HG03025 (cell line): ENCODE data around the gene GTF3C2.
"Not testable (repeated sequence)": the region's sequence is repeated elsewhere in the genome, so short reads cannot be mapped to it uniquely, and the experiment has no call there.

Experiments used
- ATAC-seq: cut with Tn5 transposase; IDR thresholded peaks from one replicate; pipeline ENCODE4 v1.9.1; 2021; ENCODE audit warnings: mild to moderate bottlenecking, moderate library complexity; ENCODE audit not compliant: unreplicated experiment, low FRiP score

The GTF3C2 gene

DNA sequence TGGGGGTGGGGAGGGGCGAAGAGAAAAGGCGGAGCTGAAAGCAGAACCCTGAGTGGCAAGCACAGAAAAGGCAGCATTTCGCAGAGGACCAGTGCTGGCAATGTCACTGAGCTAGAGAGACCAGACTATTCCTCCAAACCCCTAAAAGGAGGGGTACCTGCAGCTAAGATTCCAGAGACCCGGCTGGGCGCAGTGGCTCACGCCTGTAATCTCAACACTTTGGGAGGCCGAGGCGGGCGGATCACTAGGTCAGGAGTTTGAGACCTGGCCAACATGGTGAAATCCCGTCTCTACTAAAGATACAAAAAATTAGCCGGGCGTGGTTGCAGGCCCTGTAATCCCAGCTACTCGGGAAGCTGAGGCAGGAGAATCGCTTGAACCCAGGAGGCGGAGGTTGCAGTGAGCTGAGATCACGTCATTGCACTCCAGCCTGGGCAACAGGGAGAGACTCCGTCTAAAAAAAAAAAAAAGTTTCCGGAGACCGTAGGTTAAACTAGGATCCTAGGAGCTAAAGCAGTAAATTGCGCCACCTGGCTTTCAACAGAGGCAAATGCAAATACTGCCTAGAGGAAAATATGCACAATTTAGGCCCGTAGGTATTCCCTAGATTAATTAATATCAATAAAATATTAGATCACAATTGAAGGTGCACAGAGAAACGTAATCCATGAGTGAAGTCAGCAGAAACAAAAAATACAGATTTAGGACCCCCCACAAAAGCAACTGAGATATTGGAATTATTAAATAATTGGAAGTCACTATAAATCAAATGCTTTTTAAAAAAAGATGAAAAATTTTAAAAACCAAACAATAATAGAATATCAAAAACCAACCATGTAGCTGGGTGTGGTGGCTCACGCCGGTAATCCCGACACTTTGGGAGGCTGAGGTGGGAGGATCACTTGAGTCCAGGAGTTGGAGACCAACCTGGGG is 53.2 kb downstream of the GTF3C2 start:
- no peak for ATAC-seq

DNA sequence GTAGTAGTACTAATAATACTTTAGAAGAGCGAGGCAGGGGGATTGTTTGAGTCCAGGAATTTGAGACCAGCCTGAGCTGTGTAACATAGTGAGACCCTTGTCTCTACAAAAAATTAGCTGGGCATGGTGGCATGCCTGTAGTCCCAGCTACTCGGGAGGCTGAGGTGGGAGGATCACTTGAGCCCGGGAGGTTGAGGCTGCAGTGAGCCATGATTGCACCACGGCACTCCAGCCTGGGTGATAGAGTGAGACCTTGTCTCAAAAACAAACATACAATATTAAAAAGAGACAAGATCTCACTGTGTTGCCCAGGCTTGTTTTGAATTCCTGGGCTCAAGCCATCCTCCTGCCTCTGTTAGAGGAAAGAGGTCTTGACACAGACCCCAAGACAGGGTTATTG is 56.0 kb downstream of the GTF3C2 start:
- ATAC-seq = not testable (repeated sequence)

DNA sequence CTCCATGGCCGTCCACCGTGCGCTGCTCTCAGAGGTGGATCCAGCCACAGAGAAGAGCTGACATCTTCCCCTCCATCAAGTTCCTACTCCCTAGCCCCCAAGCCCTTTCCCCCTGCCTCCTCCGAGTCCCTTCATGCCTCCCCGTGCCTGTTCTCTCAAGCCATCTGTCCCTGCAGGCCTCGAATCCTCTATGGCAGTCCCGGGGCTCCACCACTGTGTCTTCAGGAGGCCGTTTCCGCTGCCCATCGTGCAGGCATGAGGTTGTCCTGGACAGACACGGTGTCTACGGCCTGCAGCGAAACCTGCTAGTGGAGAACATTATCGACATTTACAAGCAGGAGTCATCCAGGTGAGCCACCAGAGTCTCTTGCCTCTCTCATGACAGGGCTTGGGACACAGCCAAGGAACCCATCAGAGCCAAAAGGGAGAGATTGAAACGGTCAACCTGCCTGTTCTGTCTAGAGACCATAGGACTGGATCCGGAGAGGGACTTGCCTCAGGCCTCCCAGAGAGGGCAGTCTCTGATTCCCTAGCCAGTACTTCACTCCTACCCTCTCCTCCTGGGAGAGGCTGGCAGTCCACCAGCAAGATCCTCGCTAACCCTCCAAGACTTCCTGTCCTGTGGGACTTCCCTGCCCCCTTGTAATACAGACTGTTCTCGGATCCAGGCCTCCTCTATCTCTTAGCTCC is 58.0 kb downstream of the GTF3C2 start:
- no peak for ATAC-seq

DNA sequence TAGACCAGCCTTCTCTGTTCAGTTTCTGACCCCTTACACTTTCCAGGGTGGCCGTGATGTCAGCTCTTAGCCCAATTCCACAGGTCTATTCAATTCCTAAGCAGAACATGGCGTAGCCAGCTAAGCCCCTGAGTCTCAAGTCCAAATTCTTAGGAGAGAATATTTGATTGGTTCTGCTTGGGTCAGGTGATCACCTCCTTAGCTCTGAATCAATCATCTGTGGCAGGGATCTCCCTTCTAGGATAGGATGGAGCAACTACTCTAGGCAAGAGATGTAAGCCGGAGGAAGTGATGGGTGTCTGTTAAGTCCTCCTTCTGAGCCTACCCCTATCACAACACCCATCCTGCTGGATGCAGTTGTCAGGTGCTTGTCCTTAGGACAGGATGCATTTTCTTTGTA is 59.4 kb downstream of the GTF3C2 start:
- ATAC-seq = no peak

DNA sequence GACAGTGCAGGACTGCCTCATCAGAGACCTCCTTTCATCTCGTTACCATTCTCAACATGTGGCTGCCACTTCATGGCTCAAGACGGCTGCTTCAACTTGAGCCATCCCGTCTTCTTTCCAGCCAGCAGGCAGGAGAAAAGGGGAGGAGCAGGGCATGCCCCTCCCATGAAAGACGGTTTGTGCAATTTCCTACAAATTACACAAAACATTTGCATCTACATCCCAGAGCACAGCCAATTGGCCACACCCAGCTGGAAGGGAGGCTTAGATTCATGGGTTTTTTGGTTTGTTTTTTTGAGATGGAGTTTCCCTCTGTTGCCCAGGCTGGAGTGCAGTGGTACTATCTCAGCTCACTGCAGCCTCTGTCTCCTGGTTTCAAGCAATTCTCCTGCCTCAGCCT is 60.1 kb downstream of the GTF3C2 start:
- ATAC-seq = no peak

DNA sequence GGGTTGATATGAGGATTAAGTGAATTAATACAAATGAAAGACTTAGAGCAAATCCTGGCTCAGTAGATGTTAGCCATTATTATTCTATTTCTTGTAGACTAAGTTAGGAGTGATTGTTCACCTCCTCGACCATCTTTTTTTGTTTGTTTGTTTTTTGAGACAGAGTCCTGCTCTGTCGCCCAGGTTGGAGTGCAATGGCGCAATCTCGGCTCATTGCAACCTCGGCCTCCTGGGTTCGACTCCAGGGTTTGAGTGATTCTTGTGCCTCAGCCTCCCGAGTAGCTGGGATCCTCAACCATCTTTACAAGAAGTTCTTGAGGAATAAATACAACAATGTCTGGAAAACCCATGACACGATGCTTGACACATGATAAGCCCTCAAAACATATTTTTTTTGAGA is 61.6 kb downstream of the GTF3C2 start:
- no peak for ATAC-seq

DNA sequence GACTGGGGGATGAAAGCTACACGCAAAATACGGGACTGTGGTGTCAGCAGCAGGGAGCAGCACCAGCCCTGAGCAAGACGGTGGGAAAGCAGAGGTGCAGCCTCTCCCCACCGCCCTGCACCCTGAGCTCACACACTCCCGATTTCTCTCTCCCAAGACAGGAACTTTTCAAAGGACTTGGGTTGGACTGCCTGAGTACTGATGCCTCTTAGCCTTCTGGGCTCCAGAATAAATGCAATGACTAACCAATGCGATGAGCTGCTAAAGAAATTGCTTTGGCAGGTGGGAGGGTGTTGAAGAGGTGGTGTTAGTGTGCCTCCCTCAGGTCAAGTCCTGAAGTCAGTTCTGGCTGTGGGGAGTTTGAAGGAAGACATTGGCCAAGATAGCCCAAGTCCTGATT is 64.7 kb downstream of the GTF3C2 start:
- no peak for ATAC-seq

DNA sequence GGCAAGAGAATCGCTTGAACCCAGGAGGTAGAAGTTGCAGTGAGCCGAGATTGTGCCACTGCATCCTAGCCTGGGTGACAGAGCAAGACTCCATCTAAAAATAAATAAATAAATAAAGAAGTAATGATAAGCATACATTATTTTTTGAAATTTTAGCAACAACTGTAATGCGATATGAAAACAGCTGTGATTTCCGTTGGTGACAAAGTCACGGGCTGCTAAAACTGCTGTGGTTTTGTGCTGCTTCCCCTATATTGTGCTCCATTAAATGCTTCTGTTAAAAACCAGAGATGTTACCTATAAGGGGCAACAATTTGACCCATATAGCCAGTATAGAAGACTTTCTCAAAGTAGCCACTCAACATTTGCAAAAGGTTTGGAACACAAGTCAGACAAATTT is 66.0 kb downstream of the GTF3C2 start:
- ATAC-seq = no peak

DNA sequence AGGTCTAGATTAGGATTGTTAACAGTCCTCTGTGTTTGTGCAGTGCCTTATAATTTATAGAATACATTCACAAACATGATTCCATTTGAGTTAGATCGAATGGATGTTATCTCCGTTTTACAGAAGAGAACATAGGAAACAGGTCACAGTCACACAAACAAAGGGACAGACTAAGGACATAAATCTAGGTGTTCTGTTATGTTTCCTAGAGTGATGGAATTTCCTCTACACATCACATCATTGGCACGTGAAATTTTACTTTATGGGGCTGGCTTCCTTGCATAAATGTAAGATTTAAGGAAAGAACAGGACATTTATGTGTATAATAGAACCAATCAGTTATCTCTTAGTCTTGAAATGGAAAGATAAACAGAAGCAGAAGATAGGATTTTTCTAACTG is 68.0 kb downstream of the GTF3C2 start:
- ATAC-seq = no peak

DNA sequence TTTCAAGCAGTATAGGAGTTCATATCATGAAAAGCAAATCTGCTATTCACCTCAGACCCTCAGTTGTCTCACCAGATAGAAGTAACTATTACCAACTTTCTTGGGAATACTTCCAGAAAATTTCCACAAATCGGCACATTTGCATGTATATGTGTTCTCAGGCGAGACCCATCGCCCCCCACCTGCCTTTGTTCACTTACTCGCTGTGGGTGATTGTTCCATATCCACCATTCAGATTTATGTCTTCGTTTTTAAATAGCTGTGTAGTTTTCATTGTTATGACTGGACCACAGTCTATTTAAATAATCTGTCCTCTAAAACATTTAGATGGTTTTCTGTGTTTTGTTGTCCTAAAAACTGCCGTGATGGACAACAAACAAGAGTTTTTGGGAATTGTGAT is 71.1 kb downstream of the GTF3C2 start:
- no peak for ATAC-seq

DNA sequence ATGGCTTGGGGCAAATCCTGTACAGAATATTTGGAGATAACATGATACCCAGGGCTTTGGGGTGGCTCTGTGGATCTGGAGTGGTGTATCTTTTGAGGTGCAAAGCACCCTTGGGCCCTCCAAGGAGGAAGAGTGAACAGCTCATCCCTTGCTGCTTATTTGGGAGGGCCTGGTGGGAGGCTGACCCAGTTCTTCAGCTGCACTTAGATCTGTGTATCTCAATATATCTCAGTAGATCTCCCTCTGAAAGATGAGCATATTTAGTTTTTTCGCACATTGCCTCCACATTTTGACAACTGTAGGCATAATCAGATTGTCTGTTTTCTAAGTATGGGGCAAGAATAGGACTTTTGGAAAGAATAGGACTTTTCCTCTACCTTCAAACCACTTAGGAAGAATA is 71.6 kb downstream of the GTF3C2 start:
- no peak for ATAC-seq

DNA sequence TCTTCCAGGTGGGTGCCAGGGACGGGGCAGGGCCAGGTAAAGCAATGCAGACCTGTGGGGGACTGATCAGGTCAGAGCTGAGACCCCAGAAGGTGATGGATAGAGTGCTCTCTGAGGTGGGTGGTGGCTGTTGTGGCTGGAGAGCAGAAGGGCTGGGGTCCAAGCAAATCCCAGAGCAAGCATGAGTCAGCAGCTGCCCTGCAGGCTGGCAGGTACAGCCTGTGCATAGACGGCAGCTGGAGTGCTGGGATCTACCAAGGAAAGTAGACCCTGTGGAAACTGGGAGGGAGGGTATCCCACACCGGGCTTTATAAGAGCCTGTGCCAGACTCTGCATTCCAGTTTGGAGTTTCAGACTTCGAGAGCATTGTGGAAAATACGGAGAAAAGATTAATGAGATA is 73.7 kb downstream of the GTF3C2 start:
- no peak for ATAC-seq

DNA sequence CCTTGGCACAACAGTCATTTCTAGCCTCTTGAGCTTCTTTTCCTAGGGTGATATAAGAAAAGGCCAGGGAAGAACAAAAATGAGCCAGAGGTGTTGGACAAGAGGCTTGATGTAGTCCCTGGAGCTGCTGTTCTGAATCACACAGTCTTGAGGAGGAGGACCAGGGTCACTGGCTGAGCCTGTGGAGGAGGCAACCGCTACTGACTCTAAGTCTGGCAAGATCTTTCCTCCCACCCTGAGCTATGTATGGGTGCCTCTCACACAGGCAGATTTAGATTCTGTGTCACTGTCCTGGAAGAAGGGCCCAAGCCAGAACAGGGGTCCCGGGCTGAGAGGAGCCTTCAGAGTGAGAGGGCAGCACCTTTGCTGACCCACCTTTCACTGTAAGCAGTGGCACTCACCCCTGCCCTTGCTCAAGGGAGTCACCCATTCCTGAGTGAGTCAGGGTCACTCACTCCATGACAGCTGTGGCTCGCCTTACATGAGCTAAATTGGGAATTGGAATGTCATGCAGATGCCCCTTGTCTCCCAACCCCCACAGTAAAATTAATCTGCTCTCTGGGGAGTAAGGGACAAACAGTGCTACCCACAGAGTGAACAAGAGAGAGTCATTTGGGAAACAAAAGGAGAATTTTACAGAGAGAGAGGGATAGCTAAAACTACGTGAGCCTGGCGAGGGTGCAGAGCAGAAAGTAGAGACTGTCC is 74.6 kb downstream of the GTF3C2 start, which contains the start of gene TRIM54:
TRIM54 (plus strand) TSS at position 575 of the 705 bp plus-strand sequence. CDS start 303 bp downstream, outside the sequence.
- no peak for ATAC-seq

DNA sequence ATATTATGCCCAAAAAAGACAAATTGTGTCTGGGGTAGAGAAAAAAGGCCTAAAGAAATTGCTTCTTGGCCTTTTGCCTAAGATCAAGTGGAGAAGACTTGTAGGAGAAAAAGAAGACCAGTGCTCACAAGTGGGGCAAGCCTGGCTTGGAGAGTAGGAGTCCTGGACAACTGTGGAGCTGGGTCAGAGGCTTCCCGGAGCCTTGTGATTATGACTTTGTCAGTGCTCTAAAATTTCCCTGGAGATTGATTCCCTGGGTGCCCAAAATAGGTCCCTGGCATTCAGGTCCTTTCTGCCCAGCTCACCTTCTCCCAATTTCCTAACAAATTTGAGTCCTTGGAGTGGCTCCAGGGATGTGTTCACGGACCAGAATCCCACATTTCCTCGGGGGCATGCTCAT is 75.1 kb downstream of the GTF3C2 start:
- ATAC-seq = no peak

DNA sequence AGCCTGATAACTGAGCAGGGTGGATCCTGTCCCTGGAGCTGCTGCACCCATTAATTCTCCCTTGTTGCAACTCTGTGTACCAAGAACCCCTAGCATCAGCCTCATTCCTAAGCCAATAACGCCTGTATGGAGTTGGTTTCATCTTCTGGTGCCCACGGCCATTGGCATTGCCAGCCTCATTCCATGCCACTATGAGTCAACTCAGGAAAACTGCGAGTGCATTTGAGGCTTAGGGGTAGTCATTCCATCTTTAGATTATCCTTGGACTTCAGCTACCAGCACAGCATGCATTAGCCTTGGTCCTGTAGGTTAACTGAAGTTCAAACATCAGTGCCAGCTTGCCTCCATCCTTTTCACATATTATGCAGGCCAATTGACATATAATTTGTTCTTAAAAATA is 75.7 kb downstream of the GTF3C2 start:
- no peak for ATAC-seq

DNA sequence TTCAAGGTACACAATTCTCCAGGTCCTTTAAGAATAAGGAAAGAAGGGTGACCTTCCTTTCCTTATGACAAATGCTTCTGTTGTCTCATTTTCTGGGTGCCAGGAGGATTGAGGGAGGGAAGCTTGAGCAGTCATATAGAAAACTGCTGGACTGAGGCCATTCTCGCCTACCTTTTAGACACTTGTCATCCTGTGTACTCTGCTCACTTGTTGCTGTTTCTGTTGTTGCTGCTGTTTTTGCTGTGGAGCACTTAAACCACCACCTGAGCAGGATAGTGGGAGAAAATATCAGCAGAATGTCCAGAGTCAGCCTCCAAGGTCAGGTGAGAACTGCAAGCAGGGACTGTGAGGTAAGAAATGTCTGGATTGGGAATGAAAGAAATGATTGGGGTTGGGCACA is 78.6 kb downstream of the GTF3C2 start:
- ATAC-seq = no peak
